NCI-H1930 (cell line): Measurements from ENCODE around the gene LIPE.

ENCODE experiments used
- DNase-seq, 2 experiments: peaks; one replicate each; lab custom pipeline; 2025; lab: John Stamatoyannopoulos, UW

Gene LIPE

GRCh38 chr19:42380155-42380554, 47.0 kb downstream of the LIPE start:
- DNase-seq: no peak

GRCh38 chr19:42378225-42379215, 48.7 kb downstream of the LIPE start:
- DNase-seq: no peak

GRCh38 chr19:42376177-42376555, 51.0 kb downstream of the LIPE start:
- no peak for DNase-seq

- DNase-seq: no peak
Observed at GRCh38 chr19:42375415-42376176, 51.6 kb downstream of the LIPE start.

- DNase-seq: no peak
Observed at GRCh38 chr19:42374826-42375376, 52.3 kb downstream of the LIPE start.

GRCh38 chr19:42370626-42371175, 56.5 kb downstream of the LIPE start:
- DNase-seq: no peak

- no peak for DNase-seq
Observed at GRCh38 chr19:42370068-42370520, 57.1 kb downstream of the LIPE start.

- DNase-seq: no peak
Observed at GRCh38 chr19:42369433-42370067, 57.6 kb downstream of the LIPE start.

- no peak for DNase-seq
Observed at GRCh38 chr19:42368765-42369164, 58.4 kb downstream of the LIPE start.

GRCh38 chr19:42368360-42368759, 58.8 kb downstream of the LIPE start:
- DNase-seq: no peak

- no peak for DNase-seq
Observed at GRCh38 chr19:42367929-42368328, 59.3 kb downstream of the LIPE start.

GRCh38 chr19:42366673-42367072, 60.5 kb downstream of the LIPE start:
- no peak for DNase-seq

GRCh38 chr19:42363614-42364346, 63.4 kb downstream of the LIPE start:
- DNase-seq: no peak

GRCh38 chr19:42362891-42363440, 64.2 kb downstream of the LIPE start:
- no peak for DNase-seq

GRCh38 chr19:42362342-42362741, 64.8 kb downstream of the LIPE start:
- DNase-seq: no peak

GRCh38 chr19:42361545-42361910, 65.7 kb downstream of the LIPE start:
- DNase-seq: no peak

- no peak for DNase-seq
Observed at GRCh38 chr19:42360787-42361544, 66.2 kb downstream of the LIPE start.

GRCh38 chr19:42357290-42357689, 69.9 kb downstream of the LIPE start:
- DNase-seq: no peak

- DNase-seq: no peak
Observed at GRCh38 chr19:42356686-42357085, 70.5 kb downstream of the LIPE start.

- no peak for DNase-seq
Observed at GRCh38 chr19:42355896-42356295, 71.3 kb downstream of the LIPE start.
